Measurements from ENCODE around the gene THOC5. TPM values are rescaled to one million over a fixed set of nuclear protein-coding genes. Genes with fewer than 3 reads are reported as not detected.

THOC5 gene
- total RNA-seq, 1 experiment from 2014 or later: 74.6 TPM

- POLR2A ChIA-PET: no interaction called here
- no peaks in the 10 kb centered on the region; the same call in 1 of the 2 replicates for H3K27me3 ChIP-seq (replicated peaks; ENCODE audit: control insufficient read depth, insufficient read depth, low read length)
- BruUV-seq (replicated peaks): no TSS peak
- intact Hi-C loops (cut with micrococcal nuclease; ENCODE audit: unreplicated experiment): no loop called here
- Mint-ChIP-seq H3K4me1 (ENCODE audit: low read depth, unreplicated experiment) (peaks cover 7% of the 10 kb centered on the region), H3K27me3 (ENCODE audit: insufficient read depth, unreplicated experiment) (peaks cover 13% of the 10 kb centered on the region), H3K36me3 (ENCODE audit: insufficient read depth, unreplicated experiment) (no peaks in the 10 kb centered on the region), H3K27ac (ENCODE audit: unreplicated experiment) (no peak overlapping the region), H3K9me3 (ENCODE audit: unreplicated experiment) (no peaks in the 10 kb centered on the region), H3K4me3 (ENCODE audit: unreplicated experiment) (no peak overlapping the region)
- H3K4me3 ChIP-seq (ENCODE audit: low read depth, low read length): no peak overlapping the region
- no peaks in the 10 kb centered on the region for H3K9me3 ChIP-seq
- DNase-seq: no peak
- H3K36me3 ChIP-seq (ENCODE audit: control insufficient read depth, insufficient read depth, low read length): no peaks in the 10 kb centered on the region
- CTCF ChIA-PET: no interaction called here
- H3K4me1 ChIP-seq: no peaks in the 10 kb centered on the region
- TF ChIP-seq CTCF (IDR thresholded peaks at IDR 0.05; ENCODE audit: insufficient read depth in 1 of 2, low read depth in 1 of 2, low read length in 1 of 2, severe bottlenecking in 1 of 2, unreplicated experiment in 1 of 2): no peak
These were observed 72.9 kb downstream of the THOC5 start for GRCh38 chr22:29480512-29481264.

GRCh38 chr22:29480262-29480511 lies 73.4 kb downstream of the THOC5 start:
- Mint-ChIP-seq H3K27me3 (ENCODE audit: insufficient read depth, unreplicated experiment) (peaks cover 15% of the 10 kb centered on the region), H3K9me3 (ENCODE audit: unreplicated experiment) (no peaks in the 10 kb centered on the region), H3K4me3 (ENCODE audit: unreplicated experiment) (no peak overlapping the region), H3K27ac (ENCODE audit: unreplicated experiment) (no peak overlapping the region), H3K36me3 (ENCODE audit: insufficient read depth, unreplicated experiment) (no peaks in the 10 kb centered on the region), H3K4me1 (ENCODE audit: low read depth, unreplicated experiment) (peaks cover 7% of the 10 kb centered on the region)
- no peaks in the 10 kb centered on the region for H3K36me3 ChIP-seq (ENCODE audit: control insufficient read depth, insufficient read depth, low read length)
- no peaks in the 10 kb centered on the region; the same call in 1 of the 2 replicates for H3K27me3 ChIP-seq (replicated peaks; ENCODE audit: control insufficient read depth, insufficient read depth, low read length)
- no peak for DNase-seq
- intact Hi-C loops (cut with micrococcal nuclease; ENCODE audit: unreplicated experiment): no loop called here
- no peak overlapping the region for H3K4me3 ChIP-seq (ENCODE audit: low read depth, low read length)
- ChIA-PET CTCF (no interaction called here), POLR2A (no interaction called here)
- no peak for TF ChIP-seq CTCF (IDR thresholded peaks at IDR 0.05; ENCODE audit: insufficient read depth in 1 of 2, low read depth in 1 of 2, low read length in 1 of 2, severe bottlenecking in 1 of 2, unreplicated experiment in 1 of 2)
- no TSS peak for BruUV-seq (replicated peaks)
- H3K4me1 ChIP-seq: no peaks in the 10 kb centered on the region
- no peaks in the 10 kb centered on the region for H3K9me3 ChIP-seq

- H3K27ac Mint-ChIP-seq (ENCODE audit: unreplicated experiment): no peak within 1 kb of the TSS
- no peak for TF ChIP-seq CTCF (IDR thresholded peaks at IDR 0.05; ENCODE audit: insufficient read depth in 1 of 2, low read depth in 1 of 2, low read length in 1 of 2, severe bottlenecking in 1 of 2, unreplicated experiment in 1 of 2)
- POLR2A ChIA-PET: no interaction called here
- Histone ChIP-seq H3K4me3 (ENCODE audit: low read depth, low read length) (no peak within 1 kb of the TSS), H3K9me3 (no peaks in the 10 kb centered on the region), H3K36me3 (ENCODE audit: control insufficient read depth, insufficient read depth, low read length) (no peaks in the 10 kb centered on the region), H3K27me3 (replicated peaks; ENCODE audit: control insufficient read depth, insufficient read depth, low read length) (no peaks in the 10 kb centered on the region; the same call in 1 of the 2 replicates), H3K4me1 (no peaks in the 10 kb centered on the region)
- intact Hi-C loops (cut with micrococcal nuclease; ENCODE audit: unreplicated experiment): no loop called here
- DNase-seq: peak in 1 of 2 experiments; percentile 12
- CTCF ChIA-PET: no interaction called here
- H3K4me3 Mint-ChIP-seq (ENCODE audit: unreplicated experiment): no peak within 1 kb of the TSS
- H3K9me3 Mint-ChIP-seq (ENCODE audit: unreplicated experiment): no peaks in the 10 kb centered on the region
- H3K36me3 Mint-ChIP-seq (ENCODE audit: insufficient read depth, unreplicated experiment): no peaks in the 10 kb centered on the region
- H3K27me3 Mint-ChIP-seq (ENCODE audit: insufficient read depth, unreplicated experiment): peaks cover 15% of the 10 kb centered on the region
- H3K4me1 Mint-ChIP-seq (ENCODE audit: low read depth, unreplicated experiment): peaks cover 7% of the 10 kb centered on the region
- no TSS peak for BruUV-seq (replicated peaks)
These were observed 73.9 kb downstream of the THOC5 start, which contains the start of gene NEFH for GRCh38 chr22:29479417-29480261. Gene NEFH (plus strand): TSS chr22:29480218. CDS start chr22:29480263, 45 bp downstream.
